ENCODE measurements around the gene EGFL7.

The EGFL7 gene

GRCh38 chr9:136626066-136626725 is 36.5 kb upstream of the EGFL7 start:
- no peak for TF ChIP-seq CTCF (conservative IDR thresholded peaks at IDR 0.05)
- peak overlapping the region; percentile 58 for H3K27ac ChIP-seq

- peak; percentile 30; the same call in 1 of the 2 replicates for TF ChIP-seq CTCF (conservative IDR thresholded peaks at IDR 0.05)
- peak overlapping the region; percentile 58 for H3K27ac ChIP-seq
Observed at GRCh38 chr9:136626740-136627642, 35.7 kb upstream of the EGFL7 start.

DNA sequence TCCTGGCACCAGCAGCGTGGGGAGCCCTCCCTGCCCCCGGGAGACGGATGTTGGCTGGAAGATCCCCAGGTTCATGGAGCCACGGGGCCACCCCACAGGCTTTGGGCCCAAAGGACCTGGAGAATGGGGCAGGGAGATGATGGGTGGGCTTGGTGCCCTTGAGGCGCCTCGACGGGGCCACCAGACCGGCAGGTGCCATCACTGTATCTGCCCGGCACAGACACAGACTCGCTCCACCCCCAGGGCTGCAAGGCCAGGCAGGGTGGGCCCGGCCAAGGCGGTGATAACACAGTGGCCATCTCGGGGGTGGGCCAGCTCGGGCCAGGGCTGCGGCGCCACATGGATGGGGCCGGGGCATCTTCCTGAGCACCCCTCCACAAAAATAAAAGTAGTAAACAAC is 35.0 kb upstream of the EGFL7 start:
- H3K27ac ChIP-seq, result peak overlapping the region; percentile 58; the same call in 1 of the 2 replicates
- no peak for TF ChIP-seq CTCF (conservative IDR thresholded peaks at IDR 0.05)

GRCh38 chr9:136628268-136628667 is 34.4 kb upstream of the EGFL7 start:
- no peak overlapping the region for H3K27ac ChIP-seq
- no peak for TF ChIP-seq CTCF (conservative IDR thresholded peaks at IDR 0.05)

GRCh38 chr9:136629001-136629878 is 33.5 kb upstream of the EGFL7 start:
- no peak overlapping the region for H3K27ac ChIP-seq
- TF ChIP-seq CTCF (conservative IDR thresholded peaks at IDR 0.05), result no peak

- TF ChIP-seq CTCF (conservative IDR thresholded peaks at IDR 0.05), result peak; percentile 68
- H3K27ac ChIP-seq, result no peak overlapping the region
Observed at GRCh38 chr9:136629879-136630661, 32.6 kb upstream of the EGFL7 start.

Measured in VCaP (cell line).